ENCODE data around the gene RRP36. TPM values are rescaled to one million over a fixed set of nuclear protein-coding genes. Genes with fewer than 3 reads are reported as not detected.

Gene RRP36
- total and polyA plus RNA-seq, 4 donors: 23.4 to 33.4 (median 26.2) TPM

DNA sequence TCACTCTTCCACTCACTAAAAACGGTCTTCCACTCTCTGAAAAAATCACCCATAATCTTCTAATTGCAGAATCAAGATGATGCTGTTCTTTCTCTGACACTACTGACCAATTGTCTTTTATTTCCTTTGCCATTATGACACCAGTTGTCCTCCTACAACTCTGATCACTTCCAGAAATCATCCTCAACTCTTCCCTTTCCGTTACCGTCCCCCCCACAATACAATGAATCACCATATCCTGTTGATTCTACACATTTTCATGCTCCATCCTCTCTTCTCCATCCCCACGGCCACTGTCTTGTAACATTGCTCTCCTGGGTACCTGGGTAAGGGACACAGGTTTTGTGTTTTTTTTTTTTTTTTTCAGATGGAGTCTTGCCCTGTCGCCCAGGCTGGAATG, 39.6 kb upstream of the RRP36 start:
- H3K4me3 ChIP-seq (ENCODE audit: low read depth in 1 of 3, low read length in 3 of 3): no peak overlapping the region
- no peak overlapping the region for H3K27ac ChIP-seq (ENCODE audit: low read depth in 1 of 2, low read length in 2 of 2)
- no peaks in the 10 kb centered on the region for H3K27me3 ChIP-seq (ENCODE audit: control insufficient read depth in 4 of 4, insufficient read depth in 4 of 4, low read length in 3 of 4)
- peaks cover 15 to 40% (median 33%) of the 10 kb centered on the region in 4 donors for H3K4me1 ChIP-seq (ENCODE audit: control insufficient read depth in 4 of 4, insufficient read depth in 4 of 4, low read length in 3 of 4)
- TF ChIP-seq EGR1 (IDR thresholded peaks at IDR 0.05; ENCODE audit: low read depth in 2 of 2) (no peak), NR2F2 (IDR thresholded peaks at IDR 0.05) (no peak), YY1 (IDR thresholded peaks at IDR 0.05) (no peak), FOXA2 (IDR thresholded peaks at IDR 0.05) (no peak), RXRA (IDR thresholded peaks at IDR 0.05) (no peak), FOXA1 (IDR thresholded peaks at IDR 0.05) (no peak), HNF4G (IDR thresholded peaks at IDR 0.05) (no peak), TAF1 (conservative IDR thresholded peaks at IDR 0.05) (no peak), JUND (IDR thresholded peaks at IDR 0.05) (no peak), HNF4A (conservative IDR thresholded peaks at IDR 0.05) (no peak), RAD21 (IDR thresholded peaks at IDR 0.05) (no peak)
- TF ChIP-seq, protein P1, sequence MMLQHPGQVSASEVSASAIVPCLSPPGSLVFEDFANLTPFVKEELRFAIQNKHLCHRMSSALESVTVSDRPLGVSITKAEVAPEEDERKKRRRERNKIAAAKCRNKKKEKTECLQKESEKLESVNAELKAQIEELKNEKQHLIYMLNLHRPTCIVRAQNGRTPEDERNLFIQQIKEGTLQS (IDR thresholded peaks at IDR 0.05): no peak
- TF ChIP-seq, protein P2, sequence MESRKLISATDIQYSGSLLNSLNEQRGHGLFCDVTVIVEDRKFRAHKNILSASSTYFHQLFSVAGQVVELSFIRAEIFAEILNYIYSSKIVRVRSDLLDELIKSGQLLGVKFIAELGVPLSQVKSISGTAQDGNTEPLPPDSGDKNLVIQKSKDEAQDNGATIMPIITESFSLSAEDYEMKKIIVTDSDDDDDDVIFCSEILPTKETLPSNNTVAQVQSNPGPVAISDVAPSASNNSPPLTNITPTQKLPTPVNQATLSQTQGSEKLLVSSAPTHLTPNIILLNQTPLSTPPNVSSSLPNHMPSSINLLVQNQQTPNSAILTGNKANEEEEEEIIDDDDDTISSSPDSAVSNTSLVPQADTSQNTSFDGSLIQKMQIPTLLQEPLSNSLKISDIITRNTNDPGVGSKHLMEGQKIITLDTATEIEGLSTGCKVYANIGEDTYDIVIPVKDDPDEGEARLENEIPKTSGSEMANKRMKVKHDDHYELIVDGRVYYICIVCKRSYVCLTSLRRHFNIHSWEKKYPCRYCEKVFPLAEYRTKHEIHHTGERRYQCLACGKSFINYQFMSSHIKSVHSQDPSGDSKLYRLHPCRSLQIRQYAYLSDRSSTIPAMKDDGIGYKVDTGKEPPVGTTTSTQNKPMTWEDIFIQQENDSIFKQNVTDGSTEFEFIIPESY (IDR thresholded peaks at IDR 0.05): no peak
- TF ChIP-seq, protein P3, sequence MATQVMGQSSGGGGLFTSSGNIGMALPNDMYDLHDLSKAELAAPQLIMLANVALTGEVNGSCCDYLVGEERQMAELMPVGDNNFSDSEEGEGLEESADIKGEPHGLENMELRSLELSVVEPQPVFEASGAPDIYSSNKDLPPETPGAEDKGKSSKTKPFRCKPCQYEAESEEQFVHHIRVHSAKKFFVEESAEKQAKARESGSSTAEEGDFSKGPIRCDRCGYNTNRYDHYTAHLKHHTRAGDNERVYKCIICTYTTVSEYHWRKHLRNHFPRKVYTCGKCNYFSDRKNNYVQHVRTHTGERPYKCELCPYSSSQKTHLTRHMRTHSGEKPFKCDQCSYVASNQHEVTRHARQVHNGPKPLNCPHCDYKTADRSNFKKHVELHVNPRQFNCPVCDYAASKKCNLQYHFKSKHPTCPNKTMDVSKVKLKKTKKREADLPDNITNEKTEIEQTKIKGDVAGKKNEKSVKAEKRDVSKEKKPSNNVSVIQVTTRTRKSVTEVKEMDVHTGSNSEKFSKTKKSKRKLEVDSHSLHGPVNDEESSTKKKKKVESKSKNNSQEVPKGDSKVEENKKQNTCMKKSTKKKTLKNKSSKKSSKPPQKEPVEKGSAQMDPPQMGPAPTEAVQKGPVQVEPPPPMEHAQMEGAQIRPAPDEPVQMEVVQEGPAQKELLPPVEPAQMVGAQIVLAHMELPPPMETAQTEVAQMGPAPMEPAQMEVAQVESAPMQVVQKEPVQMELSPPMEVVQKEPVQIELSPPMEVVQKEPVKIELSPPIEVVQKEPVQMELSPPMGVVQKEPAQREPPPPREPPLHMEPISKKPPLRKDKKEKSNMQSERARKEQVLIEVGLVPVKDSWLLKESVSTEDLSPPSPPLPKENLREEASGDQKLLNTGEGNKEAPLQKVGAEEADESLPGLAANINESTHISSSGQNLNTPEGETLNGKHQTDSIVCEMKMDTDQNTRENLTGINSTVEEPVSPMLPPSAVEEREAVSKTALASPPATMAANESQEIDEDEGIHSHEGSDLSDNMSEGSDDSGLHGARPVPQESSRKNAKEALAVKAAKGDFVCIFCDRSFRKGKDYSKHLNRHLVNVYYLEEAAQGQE (IDR thresholded peaks at IDR 0.05): no peak
- TF ChIP-seq, protein P4, sequence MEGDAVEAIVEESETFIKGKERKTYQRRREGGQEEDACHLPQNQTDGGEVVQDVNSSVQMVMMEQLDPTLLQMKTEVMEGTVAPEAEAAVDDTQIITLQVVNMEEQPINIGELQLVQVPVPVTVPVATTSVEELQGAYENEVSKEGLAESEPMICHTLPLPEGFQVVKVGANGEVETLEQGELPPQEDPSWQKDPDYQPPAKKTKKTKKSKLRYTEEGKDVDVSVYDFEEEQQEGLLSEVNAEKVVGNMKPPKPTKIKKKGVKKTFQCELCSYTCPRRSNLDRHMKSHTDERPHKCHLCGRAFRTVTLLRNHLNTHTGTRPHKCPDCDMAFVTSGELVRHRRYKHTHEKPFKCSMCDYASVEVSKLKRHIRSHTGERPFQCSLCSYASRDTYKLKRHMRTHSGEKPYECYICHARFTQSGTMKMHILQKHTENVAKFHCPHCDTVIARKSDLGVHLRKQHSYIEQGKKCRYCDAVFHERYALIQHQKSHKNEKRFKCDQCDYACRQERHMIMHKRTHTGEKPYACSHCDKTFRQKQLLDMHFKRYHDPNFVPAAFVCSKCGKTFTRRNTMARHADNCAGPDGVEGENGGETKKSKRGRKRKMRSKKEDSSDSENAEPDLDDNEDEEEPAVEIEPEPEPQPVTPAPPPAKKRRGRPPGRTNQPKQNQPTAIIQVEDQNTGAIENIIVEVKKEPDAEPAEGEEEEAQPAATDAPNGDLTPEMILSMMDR (IDR thresholded peaks at IDR 0.05; ENCODE audit: low read depth, low read length, missing input control): no peak
- H3K36me3 ChIP-seq (ENCODE audit: control insufficient read depth in 4 of 4, insufficient read depth in 3 of 4, low read depth in 1 of 4, low read length in 3 of 4): no peaks in the 10 kb centered on the region
- no peak overlapping the region for H3K9ac ChIP-seq (ENCODE audit: low read depth in 1 of 2, low read length in 2 of 2)
- H3K9me3 ChIP-seq (ENCODE audit: control insufficient read depth in 4 of 4, low read length in 3 of 4): no peaks in the 10 kb centered on the region
- DNase-seq (ENCODE audit: low spot score): no peak
- 86% methylated on average over 5 of the region's 5 CpGs for WGBS
